HCT116 (cell line): ENCODE measurements around the gene TEPSIN. TPM values are rescaled to one million over a fixed set of nuclear protein-coding genes. Genes with fewer than 3 reads are reported as not detected.

Experiments used
- ATAC-seq: fragments of 200-7000 bp; cut with Tn5 transposase; 2 replicates; pipeline ENCODE4 v1.9.1; 2020; ENCODE audit warnings: mild to moderate bottlenecking, moderate library complexity
- BruUV-seq: library from RNA; stranded (reverse); fragments of 400-500 nt; replicated peaks from 2 replicates; lab custom pipeline; 2021; lab: Mats Ljungman, UMichigan
- CTCF ChIA-PET: fragments of 300-600 bp; sonication (Branson Sonifier 250); formaldehyde crosslinking; loops from one replicate; lab custom pipeline; 2021; ENCODE audit warnings: antibody characterized with exemption; lab: Charles Lee
- POLR2A ChIA-PET: fragments of 300-600, 350-600 bp; sonication (Branson Sonifier 250); formaldehyde crosslinking; loops from one replicate; lab custom pipeline; 2021; ENCODE audit warnings: antibody characterized with exemption; lab: Charles Lee
- RAD21 ChIA-PET, 2 experiments: fragments of 300-600 bp; sonication (Branson Sonifier 250); formaldehyde crosslinking; loops; one replicate each; lab custom pipeline; 2023; ENCODE audit warnings: low total read pairs in 2 of 2; ENCODE audit not compliant: uncharacterized antibody in 2 of 2, unreplicated experiment in 2 of 2, low non-redundant PET in 1 of 2; lab: Charles Lee
- DNase-seq: peaks from one replicate; pipeline ENCODE4 v3.0.0-alpha.2; 2010; ENCODE audit warnings: low read depth, low spot score
- H2AFZ ChIP-seq: fragments of 200-600 bp; shearing (Covaris generic), sonication (generic); 2 replicates; pipeline ENCODE4 v1.6.1; 2017; ENCODE audit warnings: low read depth, mixed run types, mixed read lengths, antibody characterized with exemption, low read length; ENCODE audit not compliant: poor library complexity, severe bottlenecking
- H3K27ac ChIP-seq: 2 replicates; pipeline ENCODE4 v1.5.1; 2012; ENCODE audit warnings: low read depth, low read length
- H3K27me3 ChIP-seq: fragments of 200-600 bp; sonication (generic); 2 replicates; pipeline ENCODE4 v1.6.1; 2016; ENCODE audit warnings: mixed run types, low read length, mixed read lengths; ENCODE audit not compliant: insufficient read depth
- H3K36me3 ChIP-seq, 2 experiments: fragments of 200-500 bp in 1 of 2; fragments of 200-600 bp in 1 of 2; sonication (Bioruptor generic) in 1 of 2; sonication (generic) in 1 of 2; 2 replicates each; pipeline versions ENCODE4 v1.5.1 to v1.6.1; 2014 to 2016; ENCODE audit warnings: low read length in 2 of 2, inconsistent platforms in 1 of 2, mixed read lengths in 1 of 2, mixed run types in 1 of 2; ENCODE audit not compliant: insufficient read depth in 2 of 2, control insufficient read depth in 1 of 2
- H3K4me1 ChIP-seq, 2 experiments: fragments of 200-600 bp in 1 of 2; sonication (generic) in 1 of 2; 2 replicates each; pipeline versions ENCODE4 v1.5.1 to v1.6.1; 2012 to 2017; ENCODE audit warnings: low read length in 2 of 2, inconsistent platforms in 1 of 2, mild to moderate bottlenecking in 1 of 2, mixed read lengths in 1 of 2, mixed run types in 1 of 2, moderate library complexity in 1 of 2; ENCODE audit not compliant: insufficient read depth in 2 of 2, control insufficient read depth in 1 of 2
- H3K4me2 ChIP-seq: fragments of 200-600 bp; sonication (generic); 2 replicates; pipeline ENCODE4 v1.6.1; 2017; ENCODE audit warnings: mixed run types, low read length, mixed read lengths
- H3K4me3 ChIP-seq, 2 experiments: fragments of 200-600 bp in 1 of 2; sonication (generic) in 1 of 2; replicated peaks in 1 of 2; 2 replicates each; pipeline ENCODE4 v1.5.1; 2011 to 2016; ENCODE audit warnings: low read length in 2 of 2, control low read depth in 1 of 2, low read depth in 1 of 2, mild to moderate bottlenecking in 1 of 2, mixed read lengths in 1 of 2, mixed run types in 1 of 2
- H3K79me2 ChIP-seq: fragments of 200-600 bp; sonication (generic); 2 replicates; pipeline ENCODE4 v1.6.1; 2017; ENCODE audit warnings: mild to moderate bottlenecking, mixed run types, low read length, moderate library complexity, mixed read lengths; ENCODE audit not compliant: insufficient read depth
- H3K9ac ChIP-seq: fragments of 200-600 bp; sonication (generic); 2 replicates; pipeline ENCODE4 v1.6.1; 2016; ENCODE audit warnings: low read length, mixed read lengths
- H3K9me2 ChIP-seq: fragments of 200-600 bp; sonication (generic), shearing (Covaris generic); 2 replicates; pipeline ENCODE4 v1.6.1; 2017; ENCODE audit warnings: mixed run types, mild to moderate bottlenecking, moderate library complexity; ENCODE audit not compliant: insufficient read depth
- H3K9me3 ChIP-seq, 2 experiments: fragments of 200-500 bp in 1 of 2; fragments of 200-600 bp in 1 of 2; sonication (Bioruptor generic) in 1 of 2; sonication (generic) in 1 of 2; 2 replicates each; pipeline ENCODE4 v1.6.1; 2014 to 2017; ENCODE audit warnings: low read length in 2 of 2, mixed read lengths in 2 of 2, inconsistent platforms in 1 of 2, low read depth in 1 of 2, mild to moderate bottlenecking in 1 of 2, mixed run types in 1 of 2, moderate library complexity in 1 of 2; ENCODE audit not compliant: control insufficient read depth in 1 of 2, insufficient read depth in 1 of 2
- H4K20me1 ChIP-seq: fragments of 200-600 bp; sonication (generic), shearing (Covaris generic); 2 replicates; pipeline ENCODE4 v1.6.1; 2017; ENCODE audit warnings: mixed run types, mild to moderate bottlenecking, moderate library complexity; ENCODE audit not compliant: insufficient read depth
- CBX3 ChIP-seq: IDR thresholded peaks from 2 replicates; pipeline ENCODE4 v1.6.1; 2012; ENCODE audit warnings: low read depth
- EGR1 ChIP-seq: IDR thresholded peaks from 2 replicates; pipeline ENCODE4 v1.6.1; 2012; ENCODE audit warnings: low read depth
- POLR2A ChIP-seq: IDR thresholded peaks from 2 replicates; pipeline ENCODE4 v1.7.0; 2011; ENCODE audit warnings: borderline replicate concordance; ENCODE audit not compliant: insufficient read depth, insufficient read length; ENCODE audit errors: extremely low read depth
- REST ChIP-seq: IDR thresholded peaks from 2 replicates; pipeline ENCODE4 v1.6.1; 2012; ENCODE audit warnings: low read depth
- SIN3A ChIP-seq: IDR thresholded peaks from 2 replicates; pipeline ENCODE4 v1.6.1; 2012; ENCODE audit warnings: low read depth
- intact Hi-C: fragments of 100-400 bp; cut with micrococcal nuclease; formaldehyde crosslinking; loops from 2 replicates; pipeline ENCODE4 v1.10.0; 2022
- total RNA-seq: library from RNA; stranded (reverse); gene quantifications from one replicate; pipeline ENCODE4 v1.2.1, GENCODE V29; 2021; ENCODE audit not compliant: unreplicated experiment
- TF ChIP-seq, protein P1 (sequence below): IDR thresholded peaks from 2 replicates; pipeline ENCODE4 v1.6.1; 2011; ENCODE audit warnings: mild to moderate bottlenecking, low read length, moderate library complexity; ENCODE audit not compliant: insufficient replicate concordance; ENCODE audit errors: extremely low read depth
- TF ChIP-seq, protein P2 (sequence below), 3 experiments: fragments of 200-600 bp in 1 of 3; sonication (generic) in 1 of 3; IDR thresholded peaks in 2 of 3; conservative IDR thresholded peaks in 1 of 3; 2 replicates each; pipeline ENCODE4 v1.5.1; 2012 to 2017; ENCODE audit warnings: low read depth in 2 of 3, low read length in 2 of 3, antibody characterized with exemption in 1 of 3, borderline replicate concordance in 1 of 3, control low read depth in 1 of 3, mild to moderate bottlenecking in 1 of 3, mixed read lengths in 1 of 3, mixed run types in 1 of 3, moderate library complexity in 1 of 3; ENCODE audit not compliant: insufficient read depth in 1 of 3

Gene TEPSIN
- total RNA-seq, 1 experiment from 2014 or later = 50.6 TPM

DNA sequence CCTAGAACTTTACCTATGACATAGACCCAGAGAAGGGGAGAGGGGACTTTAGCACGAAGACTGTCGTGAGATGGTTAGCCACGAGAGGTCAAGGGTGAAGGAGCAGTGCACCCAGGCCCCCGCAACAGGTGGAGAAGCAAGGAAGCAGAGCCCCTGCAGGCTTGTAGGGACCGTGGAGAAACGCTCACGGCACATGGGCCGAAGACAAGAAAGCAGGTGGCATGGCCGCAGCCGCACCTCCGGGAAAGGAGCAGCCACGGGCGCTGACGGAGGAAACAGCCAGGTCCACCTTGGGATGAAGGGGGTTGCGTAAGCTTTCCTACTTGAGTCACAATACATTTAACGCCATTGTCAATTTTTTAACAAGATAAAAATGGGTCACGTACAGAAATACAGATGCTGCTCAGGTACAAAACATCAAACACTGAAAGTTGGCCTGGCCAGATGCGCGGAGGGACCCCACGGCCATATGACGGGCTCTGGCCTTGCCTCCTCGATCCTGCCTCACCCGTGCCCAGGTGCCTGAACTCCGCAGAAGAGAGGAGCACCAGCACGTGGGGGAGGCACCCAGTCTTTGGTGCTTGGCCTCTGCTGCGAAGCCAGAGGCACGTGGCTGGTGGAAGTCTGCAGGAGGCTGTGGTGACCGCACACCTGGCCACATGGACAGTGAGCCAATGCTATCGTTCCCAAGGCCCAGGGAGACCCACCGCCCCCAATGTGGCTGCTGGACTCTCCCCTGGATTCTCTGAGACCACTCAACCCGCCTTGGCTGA is 35.0 kb upstream of the TEPSIN start:
- no peak for ATAC-seq
- H3K79me2 ChIP-seq = peaks cover 10% of the 10 kb centered on the region; the same call in 1 of the 2 replicates
- no peaks in the 10 kb centered on the region for H3K9me3 ChIP-seq
- intact Hi-C loops = no loop called here
- no peaks in the 10 kb centered on the region for H3K9me2 ChIP-seq
- no peak for TF ChIP-seq EGR1
- no peak for TF ChIP-seq POLR2A
- TF ChIP-seq REST = no peak
- TF ChIP-seq, protein P1, sequence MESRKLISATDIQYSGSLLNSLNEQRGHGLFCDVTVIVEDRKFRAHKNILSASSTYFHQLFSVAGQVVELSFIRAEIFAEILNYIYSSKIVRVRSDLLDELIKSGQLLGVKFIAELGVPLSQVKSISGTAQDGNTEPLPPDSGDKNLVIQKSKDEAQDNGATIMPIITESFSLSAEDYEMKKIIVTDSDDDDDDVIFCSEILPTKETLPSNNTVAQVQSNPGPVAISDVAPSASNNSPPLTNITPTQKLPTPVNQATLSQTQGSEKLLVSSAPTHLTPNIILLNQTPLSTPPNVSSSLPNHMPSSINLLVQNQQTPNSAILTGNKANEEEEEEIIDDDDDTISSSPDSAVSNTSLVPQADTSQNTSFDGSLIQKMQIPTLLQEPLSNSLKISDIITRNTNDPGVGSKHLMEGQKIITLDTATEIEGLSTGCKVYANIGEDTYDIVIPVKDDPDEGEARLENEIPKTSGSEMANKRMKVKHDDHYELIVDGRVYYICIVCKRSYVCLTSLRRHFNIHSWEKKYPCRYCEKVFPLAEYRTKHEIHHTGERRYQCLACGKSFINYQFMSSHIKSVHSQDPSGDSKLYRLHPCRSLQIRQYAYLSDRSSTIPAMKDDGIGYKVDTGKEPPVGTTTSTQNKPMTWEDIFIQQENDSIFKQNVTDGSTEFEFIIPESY = no peak
- no peak for TF ChIP-seq SIN3A
- TF ChIP-seq CBX3 = no peak
- TF ChIP-seq, protein P2, sequence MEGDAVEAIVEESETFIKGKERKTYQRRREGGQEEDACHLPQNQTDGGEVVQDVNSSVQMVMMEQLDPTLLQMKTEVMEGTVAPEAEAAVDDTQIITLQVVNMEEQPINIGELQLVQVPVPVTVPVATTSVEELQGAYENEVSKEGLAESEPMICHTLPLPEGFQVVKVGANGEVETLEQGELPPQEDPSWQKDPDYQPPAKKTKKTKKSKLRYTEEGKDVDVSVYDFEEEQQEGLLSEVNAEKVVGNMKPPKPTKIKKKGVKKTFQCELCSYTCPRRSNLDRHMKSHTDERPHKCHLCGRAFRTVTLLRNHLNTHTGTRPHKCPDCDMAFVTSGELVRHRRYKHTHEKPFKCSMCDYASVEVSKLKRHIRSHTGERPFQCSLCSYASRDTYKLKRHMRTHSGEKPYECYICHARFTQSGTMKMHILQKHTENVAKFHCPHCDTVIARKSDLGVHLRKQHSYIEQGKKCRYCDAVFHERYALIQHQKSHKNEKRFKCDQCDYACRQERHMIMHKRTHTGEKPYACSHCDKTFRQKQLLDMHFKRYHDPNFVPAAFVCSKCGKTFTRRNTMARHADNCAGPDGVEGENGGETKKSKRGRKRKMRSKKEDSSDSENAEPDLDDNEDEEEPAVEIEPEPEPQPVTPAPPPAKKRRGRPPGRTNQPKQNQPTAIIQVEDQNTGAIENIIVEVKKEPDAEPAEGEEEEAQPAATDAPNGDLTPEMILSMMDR (IDR thresholded peaks at IDR 0.05 in 2 of 3, conservative IDR thresholded peaks at IDR 0.05 in 1 of 3; ENCODE audit: borderline replicate concordance in 1 of 3, insufficient read depth in 1 of 3, low read depth in 2 of 3, low read length in 2 of 3) = no peak
- H3K4me1 ChIP-seq = no peaks in the 10 kb centered on the region
- no peak overlapping the region for H2AFZ ChIP-seq
- CTCF ChIA-PET = no interaction called here
- no peaks in the 10 kb centered on the region for H4K20me1 ChIP-seq
- POLR2A ChIA-PET = no interaction called here
- H3K36me3 ChIP-seq = peaks cover 31 to 44% of the 10 kb centered on the region in 2 experiments; a peak in 3 of 4 replicates
- H3K4me3 ChIP-seq = no peak overlapping the region
- no peak overlapping the region for H3K27ac ChIP-seq
- DNase-seq = no peak
- no peak overlapping the region for H3K9ac ChIP-seq
- BruUV-seq = no TSS peak
- no peaks in the 10 kb centered on the region for H3K27me3 ChIP-seq
- H3K4me2 ChIP-seq = no peak overlapping the region
- RAD21 ChIA-PET = no interaction called here
